GM18517 (cell line): ENCODE data around the gene WASL.

Source experiments
- ATAC-seq: cut with Tn5 transposase; IDR thresholded peaks from one replicate; pipeline ENCODE4 v1.9.1; 2021; ENCODE audit warnings: mild to moderate bottlenecking, moderate library complexity; ENCODE audit not compliant: unreplicated experiment

The WASL gene

GRCh38 chr7:123705211-123705901, 43.4 kb downstream of the WASL start:
- no peak for ATAC-seq

DNA sequence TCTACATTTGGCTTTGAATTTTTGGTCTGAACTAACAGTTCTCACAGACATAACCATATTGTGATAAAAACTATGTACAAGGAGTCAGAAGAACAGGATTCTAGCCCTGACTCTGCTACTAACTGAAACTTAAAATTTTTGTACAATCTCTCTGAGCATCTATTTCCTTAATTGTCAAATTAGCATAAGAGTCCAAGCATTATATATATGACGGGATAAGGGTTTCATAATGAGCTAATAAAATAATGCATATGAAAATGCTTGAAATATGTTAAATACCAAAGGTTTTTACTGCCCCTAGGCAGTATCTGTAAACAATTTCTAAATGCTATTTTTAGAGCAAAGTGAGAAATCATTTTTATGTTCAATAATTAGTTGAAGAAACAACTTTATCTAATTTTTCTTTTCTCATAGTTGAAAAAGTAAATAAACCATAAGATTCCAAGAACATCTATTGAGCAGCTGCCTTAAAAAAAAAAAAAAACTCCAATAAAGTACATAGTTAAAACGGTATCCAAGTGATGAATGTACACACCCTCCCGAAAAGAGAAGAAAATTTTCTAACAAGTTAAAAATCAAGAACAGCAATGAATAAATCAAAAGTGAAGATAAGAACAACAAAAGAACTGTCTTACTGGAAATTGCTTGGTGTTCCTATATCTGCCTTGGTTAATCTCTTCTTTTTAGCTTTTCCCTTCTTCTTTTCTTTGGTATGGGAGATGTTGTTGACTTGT, 52.7 kb downstream of the WASL start:
- no peak for ATAC-seq

DNA sequence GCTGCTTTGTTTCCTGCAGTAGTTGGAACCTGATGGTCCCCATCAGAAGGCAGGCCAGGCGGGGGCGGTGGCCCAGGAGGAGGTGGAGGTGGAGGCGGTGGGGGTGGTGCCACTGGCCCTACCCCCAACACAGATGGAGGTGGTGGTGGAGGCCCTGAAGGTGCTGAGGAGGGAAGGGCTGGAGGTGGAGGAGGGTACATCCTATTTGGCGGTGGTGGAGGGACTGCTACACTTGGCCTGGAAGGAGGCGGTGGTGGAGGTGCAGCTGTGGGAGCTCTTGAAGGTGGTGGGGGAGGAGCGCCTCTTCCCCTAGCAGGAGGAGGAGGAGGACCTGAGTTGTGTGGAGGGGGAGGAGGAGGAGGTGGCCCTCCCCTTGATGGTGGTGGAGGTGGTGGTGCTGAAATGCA, 56.3 kb downstream of the WASL start:
- no peak for ATAC-seq

DNA sequence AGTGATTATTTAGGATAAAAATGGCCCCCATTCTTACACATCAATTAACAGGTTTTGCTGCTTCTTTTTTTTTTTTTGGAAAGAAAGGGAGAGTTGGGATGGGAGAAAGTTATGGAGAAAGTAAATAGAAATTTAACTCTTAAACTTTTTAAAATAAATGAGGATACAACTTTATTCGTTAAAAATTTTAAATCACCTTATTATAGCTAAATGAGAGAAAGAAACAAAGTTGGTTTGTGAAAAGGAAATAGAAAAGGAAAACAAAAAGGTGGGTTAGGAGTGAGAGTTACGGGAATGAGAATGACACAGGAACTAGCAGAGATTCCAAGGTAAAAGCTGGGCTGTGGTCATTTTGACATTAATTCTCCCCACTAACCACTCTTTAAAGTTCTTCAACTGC, 58.3 kb downstream of the WASL start:
- no peak for ATAC-seq

DNA sequence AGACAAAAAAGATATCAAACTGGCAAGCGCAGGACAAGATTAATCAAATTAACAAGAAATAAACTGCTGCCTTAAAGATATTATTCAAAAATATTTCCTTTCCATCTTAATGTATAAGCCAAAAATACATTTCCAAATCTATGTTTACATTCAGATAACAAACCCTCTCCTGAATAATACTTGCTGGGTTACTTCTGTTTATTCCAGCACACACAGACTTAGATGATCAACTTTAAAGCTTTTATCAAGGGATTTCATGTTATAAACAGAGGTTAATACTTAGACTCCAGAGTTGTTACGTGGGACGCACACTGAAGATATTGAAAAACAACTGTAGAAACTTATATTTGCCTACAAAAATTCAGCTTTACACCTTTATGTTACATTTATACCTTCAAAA, 59.6 kb downstream of the WASL start:
- ATAC-seq = no peak

GRCh38 chr7:123687727-123688126, 61.1 kb downstream of the WASL start:
- ATAC-seq = no peak

GRCh38 chr7:123687161-123687560, 61.6 kb downstream of the WASL start:
- ATAC-seq = no peak

DNA sequence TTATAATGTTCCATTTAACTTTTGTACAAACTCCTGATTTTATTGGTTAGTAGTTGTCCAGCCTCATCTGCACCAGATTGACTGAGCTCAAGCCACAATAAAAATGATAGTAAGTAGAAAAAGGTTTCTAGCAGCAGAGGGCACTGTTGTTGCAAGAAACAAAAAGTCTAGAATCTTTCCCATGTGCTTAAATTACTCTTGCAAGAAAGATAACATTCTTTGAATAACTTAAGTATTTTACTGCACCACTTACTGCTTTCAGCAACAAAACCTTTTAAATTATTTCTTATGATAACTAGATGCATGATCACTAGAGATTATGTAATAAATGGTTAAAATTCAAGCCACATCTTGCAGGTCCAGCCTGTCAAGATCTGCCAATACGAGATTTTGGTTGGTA, 66.1 kb downstream of the WASL start:
- ATAC-seq = peak; percentile 67

DNA sequence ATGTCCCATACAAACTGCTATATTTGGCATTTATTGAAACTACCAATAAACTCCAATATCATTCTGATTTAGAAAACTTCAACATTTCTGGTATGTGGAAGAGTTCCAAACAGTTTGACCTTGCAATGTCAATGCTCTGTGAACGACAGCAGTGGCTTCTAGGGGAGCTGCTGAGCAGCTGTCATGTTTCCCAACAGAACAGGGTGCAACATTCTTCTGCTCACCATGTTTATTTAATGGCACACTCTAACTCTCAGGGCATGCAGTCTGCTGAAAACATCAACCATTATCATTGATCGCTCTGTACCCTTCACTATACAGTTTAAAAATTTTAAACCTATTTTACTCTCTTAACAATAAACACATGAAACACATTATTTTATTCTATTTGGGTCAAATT, 67.2 kb downstream of the WASL start:
- ATAC-seq = no peak

DNA sequence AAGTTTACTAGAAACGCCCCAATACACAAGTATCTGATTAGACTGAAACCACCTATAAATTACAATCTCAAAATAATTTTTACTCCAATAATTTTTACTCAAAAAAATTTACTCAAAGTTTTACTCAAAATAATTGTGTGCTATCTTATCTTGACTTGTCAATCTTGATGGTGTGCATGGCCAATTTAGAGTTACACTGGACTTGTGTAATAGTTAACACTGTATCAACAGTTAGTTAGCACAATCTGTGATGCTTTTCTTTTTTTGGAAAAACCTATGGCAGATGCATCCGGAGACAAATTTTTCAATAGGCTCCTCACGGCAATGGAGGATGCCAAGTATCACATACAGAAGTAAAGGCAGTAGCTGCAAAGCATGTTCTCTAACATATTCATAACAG, 68.2 kb downstream of the WASL start:
- no peak for ATAC-seq

GRCh38 chr7:123679614-123680013, 69.2 kb downstream of the WASL start:
- no peak for ATAC-seq

GRCh38 chr7:123677061-123677715, 71.6 kb downstream of the WASL start:
- ATAC-seq = no peak

DNA sequence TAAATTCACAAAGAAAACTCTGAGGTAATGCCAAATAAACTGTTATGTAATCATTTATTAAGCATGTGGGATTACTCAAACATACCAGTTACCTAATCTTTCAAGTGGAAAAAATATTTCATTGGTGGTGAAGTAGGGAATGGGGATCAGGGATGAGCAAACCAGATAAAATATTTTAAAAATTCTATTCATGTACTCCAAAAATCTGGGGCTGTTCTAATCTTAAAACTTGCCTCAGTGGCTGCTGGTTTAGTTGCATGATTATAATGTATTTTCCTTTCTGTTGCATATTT, 73.7 kb downstream of the WASL start:
- no peak for ATAC-seq

DNA sequence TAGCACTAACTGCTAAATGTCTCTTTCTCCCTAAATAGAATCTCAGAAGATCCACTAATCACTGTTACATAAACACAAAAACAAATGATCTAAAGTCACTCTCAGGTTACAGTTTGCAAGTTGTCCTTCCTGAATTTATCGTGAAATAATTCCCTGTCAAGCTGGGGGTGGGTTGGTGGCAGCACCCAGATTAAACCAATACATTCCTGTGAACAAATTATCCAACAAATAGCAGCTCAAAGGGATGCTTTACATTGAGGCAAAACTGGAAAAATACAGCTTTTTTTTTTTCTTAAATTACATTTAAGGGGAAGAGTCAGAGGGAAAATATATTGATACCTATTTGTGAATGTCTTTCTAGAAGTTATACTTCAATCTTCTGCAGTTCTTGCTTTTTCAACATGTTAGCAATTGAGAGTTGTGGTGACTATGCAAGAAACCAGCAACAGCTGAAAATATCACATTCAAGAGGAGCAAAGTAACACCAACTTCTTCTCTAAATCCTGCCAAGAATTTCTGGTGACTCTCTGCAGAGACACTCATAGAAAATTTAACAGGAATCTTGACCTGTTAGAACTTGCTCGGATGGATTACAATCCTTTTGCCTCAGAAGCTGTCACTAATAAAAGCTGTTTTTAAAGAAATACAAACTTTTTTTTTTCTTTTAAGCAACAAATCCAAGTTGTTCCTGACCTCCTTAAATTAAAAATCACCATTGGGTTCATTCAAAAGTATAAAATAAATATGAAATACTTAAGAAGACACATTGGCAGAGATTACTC, 74.2 kb downstream of the WASL start:
- no peak for ATAC-seq

GRCh38 chr7:123673752-123674398, 74.9 kb downstream of the WASL start:
- ATAC-seq = no peak

DNA sequence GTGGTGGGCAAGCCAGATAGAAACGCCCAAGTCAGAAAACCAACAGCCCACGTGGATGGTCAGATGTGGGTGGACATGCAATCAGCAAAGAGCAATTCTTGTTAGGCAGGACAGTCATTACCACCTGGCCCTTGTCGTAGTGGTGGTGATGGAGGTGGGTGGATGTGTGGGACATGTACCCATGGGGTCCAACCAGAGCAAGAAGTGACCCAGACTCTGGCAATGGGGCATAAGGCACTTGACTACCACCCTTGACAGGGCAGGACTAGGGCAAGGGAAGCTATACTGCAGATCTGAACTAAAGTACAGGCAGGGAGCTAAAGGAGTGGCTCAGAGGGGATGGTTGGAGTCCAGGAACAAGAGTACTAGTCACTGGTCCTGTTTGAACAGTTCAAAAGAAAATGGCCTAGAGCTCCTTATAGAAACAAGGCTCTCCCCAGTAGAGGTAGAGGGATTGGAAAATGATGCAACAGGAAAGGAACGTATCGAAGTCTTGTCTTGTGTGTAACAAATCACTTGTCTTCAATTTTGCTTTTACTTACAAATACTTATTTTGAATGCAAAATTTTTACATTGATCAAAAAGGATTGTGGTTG, 75.6 kb downstream of the WASL start:
- ATAC-seq = no peak

DNA sequence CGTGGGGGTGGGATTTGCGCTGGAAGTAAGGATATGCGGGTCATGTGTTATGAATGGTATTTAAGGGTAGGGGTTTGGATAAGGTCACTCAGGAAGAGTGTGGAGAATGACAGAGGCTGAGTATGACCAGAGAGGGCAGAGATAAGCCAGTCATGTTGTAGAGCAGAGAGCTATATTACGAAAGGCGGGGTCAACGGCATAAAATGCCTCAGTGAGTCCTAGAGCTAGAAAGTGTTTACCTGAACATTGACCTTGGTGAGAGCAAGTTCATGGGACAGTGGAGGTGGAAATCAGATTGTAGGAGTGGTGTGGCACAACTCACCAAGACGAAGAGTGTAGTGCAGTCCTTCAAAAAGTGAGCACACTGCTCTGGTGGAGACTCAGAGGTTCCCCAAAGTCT, 79.3 kb downstream of the WASL start:
- no peak for ATAC-seq

GRCh38 chr7:123666492-123666891, 82.3 kb downstream of the WASL start:
- no peak for ATAC-seq

DNA sequence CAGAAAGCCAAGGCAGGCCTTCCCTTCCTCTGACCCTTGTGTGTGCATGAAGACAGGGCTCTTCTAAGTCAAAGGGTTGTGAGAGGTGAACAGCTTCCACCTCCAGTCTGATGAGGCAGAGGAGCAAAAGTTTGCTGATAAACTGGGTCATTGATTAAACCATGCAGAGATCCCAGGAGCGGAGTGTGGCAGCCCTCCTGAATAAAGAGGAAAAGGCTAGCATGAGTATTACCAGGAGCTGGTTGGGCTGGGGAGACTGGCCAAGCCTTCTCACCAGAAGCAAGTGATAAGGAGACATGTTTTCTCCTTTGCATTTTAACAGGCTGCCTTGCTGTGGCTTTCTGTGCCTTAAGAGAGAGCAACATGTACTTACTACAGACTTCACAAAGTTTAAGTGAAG, 82.9 kb downstream of the WASL start:
- ATAC-seq = no peak

GRCh38 chr7:123665157-123665556, 83.6 kb downstream of the WASL start:
- no peak for ATAC-seq

DNA sequence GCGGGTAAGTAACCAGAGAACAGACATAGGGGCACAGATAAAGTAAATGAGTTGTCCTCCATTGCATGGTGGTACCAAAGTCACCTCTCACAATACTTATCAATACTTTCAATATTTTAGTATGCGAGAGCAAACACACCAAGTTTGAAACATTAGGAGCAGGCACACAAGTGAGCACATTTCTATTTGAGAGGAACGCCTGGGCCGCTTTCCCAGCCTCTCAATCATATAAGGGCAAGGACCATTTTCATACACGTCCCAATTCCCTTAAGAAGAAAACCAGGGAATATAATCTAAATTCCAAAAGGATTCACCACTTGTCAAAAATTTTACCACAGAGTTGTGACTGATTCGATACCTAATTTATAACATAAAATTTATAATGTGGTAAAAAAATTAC, 85.6 kb downstream of the WASL start:
- no peak for ATAC-seq
